Esophagus muscularis mucosa (tissue), 3 donors: Measurements from ENCODE around the gene LIM2.

Experiments
- POLR2A ChIP-seq: fragments of 450-650 bp; IDR thresholded peaks from one replicate; pipeline ENCODE4 v1.6.1; 2017; ENCODE audit warnings: antibody characterized with exemption, moderate library complexity, mild to moderate bottlenecking, low read depth
- POLR2AphosphoS5 ChIP-seq, 2 donors: sonication (generic); formaldehyde crosslinking; IDR thresholded peaks; one replicate each; pipeline ENCODE4 v1.6.1; 2017; ENCODE audit warnings: antibody characterized with exemption in 2 of 2
- TF ChIP-seq, protein P1 (sequence below), 3 experiments: fragments of 200-600 bp in 2 of 3; fragments of 450-650 bp in 1 of 3; sonication (generic) in 2 of 3; IDR thresholded peaks; one replicate each; pipeline ENCODE4 v1.5.1; 2017 to 2019; ENCODE audit warnings: antibody characterized with exemption in 3 of 3, mild to moderate bottlenecking in 2 of 3, moderate library complexity in 1 of 3

- TF ChIP-seq, protein P1, sequence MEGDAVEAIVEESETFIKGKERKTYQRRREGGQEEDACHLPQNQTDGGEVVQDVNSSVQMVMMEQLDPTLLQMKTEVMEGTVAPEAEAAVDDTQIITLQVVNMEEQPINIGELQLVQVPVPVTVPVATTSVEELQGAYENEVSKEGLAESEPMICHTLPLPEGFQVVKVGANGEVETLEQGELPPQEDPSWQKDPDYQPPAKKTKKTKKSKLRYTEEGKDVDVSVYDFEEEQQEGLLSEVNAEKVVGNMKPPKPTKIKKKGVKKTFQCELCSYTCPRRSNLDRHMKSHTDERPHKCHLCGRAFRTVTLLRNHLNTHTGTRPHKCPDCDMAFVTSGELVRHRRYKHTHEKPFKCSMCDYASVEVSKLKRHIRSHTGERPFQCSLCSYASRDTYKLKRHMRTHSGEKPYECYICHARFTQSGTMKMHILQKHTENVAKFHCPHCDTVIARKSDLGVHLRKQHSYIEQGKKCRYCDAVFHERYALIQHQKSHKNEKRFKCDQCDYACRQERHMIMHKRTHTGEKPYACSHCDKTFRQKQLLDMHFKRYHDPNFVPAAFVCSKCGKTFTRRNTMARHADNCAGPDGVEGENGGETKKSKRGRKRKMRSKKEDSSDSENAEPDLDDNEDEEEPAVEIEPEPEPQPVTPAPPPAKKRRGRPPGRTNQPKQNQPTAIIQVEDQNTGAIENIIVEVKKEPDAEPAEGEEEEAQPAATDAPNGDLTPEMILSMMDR (IDR thresholded peaks at IDR 0.05) = no peak
- TF ChIP-seq POLR2A (no peak), POLR2AphosphoS5 (IDR thresholded peaks at IDR 0.05) (no peak)
These were observed 45.7 kb downstream of the LIM2 start, which contains the start of gene VSIG10L for GRCh38 chr19:51341976-51342580.
